WTC11 (cell line): ENCODE measurements around the gene ZNF771. TPM values are rescaled to one million over a fixed set of nuclear protein-coding genes. Genes with fewer than 3 reads are reported as not detected.

Source experiments
- ATAC-seq: fragments of 200-7000 bp; cut with Tn5 transposase; 2 replicates; pipeline ENCODE4 v1.10.0; 2021; ENCODE audit warnings: mild to moderate bottlenecking, moderate library complexity
- CTCF ChIA-PET: fragments of 300-600 bp; sonication (Branson Sonifier 250); formaldehyde crosslinking; loops from one replicate; lab custom pipeline; 2021; ENCODE audit warnings: antibody characterized with exemption; lab: Charles Lee
- POLR2A ChIA-PET: fragments of 350-600 bp; sonication (Branson Sonifier 250); formaldehyde crosslinking; loops from one replicate; lab custom pipeline; 2021; ENCODE audit warnings: antibody characterized with exemption; lab: Charles Lee
- DNase-seq: peaks from one replicate; pipeline ENCODE4 v3.0.0; 2021; ENCODE audit warnings: low spot score
- H3K27ac Mint-ChIP-seq: 2 replicates; pipeline ENCODE4 v1.8.0; 2021; ENCODE audit warnings: mixed read lengths
- H3K27me3 Mint-ChIP-seq: 2 replicates; pipeline ENCODE4 v1.8.0; 2021; ENCODE audit warnings: low read depth, mild to moderate bottlenecking, moderate library complexity, mixed read lengths
- H3K36me3 Mint-ChIP-seq: 2 replicates; pipeline ENCODE4 v1.8.0; 2021; ENCODE audit warnings: mixed read lengths
- H3K4me1 Mint-ChIP-seq: 2 replicates; pipeline ENCODE4 v1.8.0; 2022; ENCODE audit warnings: mixed read lengths
- H3K4me3 Mint-ChIP-seq: 2 replicates; pipeline ENCODE4 v1.8.0; 2021; ENCODE audit warnings: mild to moderate bottlenecking, moderate library complexity, mixed read lengths
- H3K9me3 Mint-ChIP-seq: 2 replicates; pipeline ENCODE4 v1.8.0; 2021; ENCODE audit warnings: mixed read lengths
- AFF4 ChIP-seq: sonication (generic); formaldehyde crosslinking; IDR thresholded peaks from 2 replicates; pipeline ENCODE4 v1.8.1; 2023; ENCODE audit warnings: mild to moderate bottlenecking, missing genetic modification reagents, borderline replicate concordance
- ATF3 ChIP-seq: sonication (generic); formaldehyde crosslinking; conservative IDR thresholded peaks from 2 replicates; pipeline ENCODE4 v1.8.1; 2022; ENCODE audit warnings: mild to moderate bottlenecking, missing genetic modification reagents
- CBFB ChIP-seq: sonication (generic); formaldehyde crosslinking; IDR thresholded peaks from 2 replicates; pipeline ENCODE4 v1.8.1; 2022; ENCODE audit warnings: mild to moderate bottlenecking, low read depth, missing genetic modification reagents
- CREM ChIP-seq: sonication (generic); formaldehyde crosslinking; IDR thresholded peaks from 2 replicates; pipeline ENCODE4 v1.8.1; 2022; ENCODE audit warnings: mild to moderate bottlenecking, missing genetic modification reagents, moderate library complexity
- CTCF ChIP-seq: fragments of 200-600 bp; IDR thresholded peaks from 2 replicates; pipeline ENCODE4 v1.8.0; 2022; ENCODE audit warnings: antibody characterized with exemption
- E2F1 ChIP-seq: sonication (generic); formaldehyde crosslinking; IDR thresholded peaks from 2 replicates; pipeline ENCODE4 v1.8.0; 2022; ENCODE audit warnings: mild to moderate bottlenecking, missing genetic modification reagents
- EMX1 ChIP-seq: fragments of 250-450 bp; sonication (Bioruptor Pico); IDR thresholded peaks from 2 replicates; pipeline ENCODE4 v1.8.0; 2021; ENCODE audit warnings: mild to moderate bottlenecking
- IRF1 ChIP-seq: sonication (generic); formaldehyde crosslinking; IDR thresholded peaks from 2 replicates; pipeline ENCODE4 v1.8.0; 2023; ENCODE audit warnings: missing genetic modification reagents
- PRRX2 ChIP-seq: fragments of 250-450 bp; sonication (Bioruptor Pico); IDR thresholded peaks from 2 replicates; pipeline ENCODE4 v1.8.0; 2021; ENCODE audit warnings: mild to moderate bottlenecking
- SMAD4 ChIP-seq: sonication (generic); formaldehyde crosslinking; IDR thresholded peaks from 2 replicates; pipeline ENCODE4 v1.8.0; 2022; ENCODE audit warnings: mild to moderate bottlenecking, missing genetic modification reagents
- SOX15 ChIP-seq: fragments of 250-450 bp; sonication (Bioruptor Pico); IDR thresholded peaks from 2 replicates; pipeline ENCODE4 v1.9.0; 2021; ENCODE audit warnings: mild to moderate bottlenecking
- TCF7 ChIP-seq: sonication (generic); formaldehyde crosslinking; IDR thresholded peaks from 2 replicates; pipeline ENCODE4 v1.8.0; 2022; ENCODE audit warnings: mild to moderate bottlenecking, low read depth, missing genetic modification reagents, moderate library complexity
- USF1 ChIP-seq: sonication (generic); formaldehyde crosslinking; IDR thresholded peaks from 2 replicates; pipeline ENCODE4 v1.8.0; 2022; ENCODE audit warnings: mild to moderate bottlenecking, missing genetic modification reagents
- ZMAT4 ChIP-seq: fragments of 250-450 bp; sonication (Bioruptor Pico); IDR thresholded peaks from 2 replicates; pipeline ENCODE4 v1.9.0; 2021; ENCODE audit warnings: mild to moderate bottlenecking
- ZNF138 ChIP-seq: sonication (generic); formaldehyde crosslinking; conservative IDR thresholded peaks from 2 replicates; pipeline ENCODE4 v1.8.1; 2022; ENCODE audit warnings: mild to moderate bottlenecking, moderate library complexity, missing genetic modification reagents
- ZNF219 ChIP-seq: sonication (generic); formaldehyde crosslinking; IDR thresholded peaks from 2 replicates; pipeline ENCODE4 v1.8.0; 2023; ENCODE audit warnings: missing genetic modification reagents, mild to moderate bottlenecking, borderline replicate concordance
- ZNF263 ChIP-seq: sonication (generic); formaldehyde crosslinking; IDR thresholded peaks from 2 replicates; pipeline ENCODE4 v1.8.1; 2022; ENCODE audit warnings: low read depth, mild to moderate bottlenecking, moderate library complexity, missing genetic modification reagents
- ZNF396 ChIP-seq: fragments of 250-450 bp; sonication (Bioruptor Pico); IDR thresholded peaks from 2 replicates; pipeline ENCODE4 v1.8.0; 2021; ENCODE audit warnings: mild to moderate bottlenecking, moderate library complexity, borderline replicate concordance
- ZNF425 ChIP-seq: fragments of 250-450 bp; sonication (Bioruptor Pico); conservative IDR thresholded peaks from 2 replicates; pipeline ENCODE4 v1.9.0; 2021; ENCODE audit warnings: mild to moderate bottlenecking
- total RNA-seq: library from RNA; stranded (reverse); gene quantifications from 3 replicates; pipeline ENCODE4 v1.2.3, GENCODE V29; 2021

The ZNF771 gene
- total RNA-seq, 1 experiment from 2014 or later = 10.0 TPM

- H3K9me3 Mint-ChIP-seq = no peaks in the 10 kb centered on the region
- TF ChIP-seq IRF1 (CRISPR knock-in tag) (no peak), CTCF (no peak), CBFB (CRISPR knock-in tag) (no peak)
- TF ChIP-seq, all 79 proteins: peak for 0
- H3K4me1 Mint-ChIP-seq = peaks cover 20% of the 10 kb centered on the region
- H3K4me3 Mint-ChIP-seq = no peak within 1 kb of the TSS
- H3K27ac Mint-ChIP-seq = no peak within 1 kb of the TSS
- H3K36me3 Mint-ChIP-seq = no peaks in the 10 kb centered on the region
- no peaks in the 10 kb centered on the region; the same call in 1 of the 2 replicates for H3K27me3 Mint-ChIP-seq
- CTCF ChIA-PET = no interaction called here
- no peak for DNase-seq
- ATAC-seq = no peak
- POLR2A ChIA-PET = interaction anchor here (1.2 kb wide), 1 partner anchor 21 kb away, joined by 6 read pairs; the partner anchor contains the start of gene ZNF48
Measured at GRCh38 chr16:30374538-30374937, 32.9 kb upstream of the ZNF771 start, which contains the start of gene MYL11. TSS of gene MYL11 (plus strand) at chr16:30374802. CDS start at chr16:30374858, 56 bp downstream.

GRCh38 chr16:30375864-30376263 is 31.5 kb upstream of the ZNF771 start:
- Mint-ChIP-seq H3K4me3 (no peak overlapping the region), H3K27me3 (peaks cover 3% of the 10 kb centered on the region; the same call in 1 of the 2 replicates), H3K36me3 (0 out of 2 replicates have a peak, but pooled peaks cover 2% of the 10 kb centered on the region), H3K4me1 (peaks cover 24% of the 10 kb centered on the region), H3K27ac (no peak overlapping the region), H3K9me3 (no peaks in the 10 kb centered on the region)
- ChIA-PET POLR2A (interaction anchor here (0.8 kb wide), 1 partner anchor 33 kb away, joined by 3 read pairs; no protein-coding TSS in a partner anchor), CTCF (interaction anchor here (1.5 kb wide), 1 partner anchor 54 kb away, joined by 4 read pairs; the partner anchor contains the start of gene DCTPP1)
- DNase-seq (no peak), ATAC-seq (no peak)
- TF ChIP-seq ZNF138 (CRISPR knock-in tag) (no peak), ZNF219 (CRISPR knock-in tag) (no peak), USF1 (CRISPR knock-in tag) (no peak), CREM (CRISPR knock-in tag) (no peak), ZNF396 (CRISPR knock-in tag) (no peak), SOX15 (CRISPR knock-in tag) (no peak), TCF7 (CRISPR knock-in tag) (no peak), ATF3 (no peak), ZNF425 (no peak), ZNF263 (CRISPR knock-in tag) (no peak)

- Mint-ChIP-seq H3K9me3 (no peaks in the 10 kb centered on the region), H3K36me3 (0 out of 2 replicates have a peak, but pooled peaks cover 2% of the 10 kb centered on the region), H3K4me1 (peaks cover 20% of the 10 kb centered on the region), H3K27me3 (peaks cover 3% of the 10 kb centered on the region; the same call in 1 of the 2 replicates), H3K27ac (no peak overlapping the region), H3K4me3 (0 out of 2 replicates have a peak overlapping the region, but pooled peaks have one; percentile 96)
- POLR2A ChIA-PET = interaction anchor here (2.3 kb wide), 1 partner anchor 19 kb away, joined by 9 read pairs; the partner anchor contains the start of gene ZNF48
- no peak for DNase-seq
- CTCF ChIA-PET = interaction anchor here (1.5 to 1.8 kb wide), 2 partner anchors 33 to 53 kb away, joined by 4 to 6 read pairs; partner anchors contain the start of gene DCTPP1
- no peak for ATAC-seq
- TF ChIP-seq EMX1 (CRISPR knock-in tag) = no peak
- TF ChIP-seq AFF4 (CRISPR knock-in tag) = no peak
- no peak for TF ChIP-seq ZMAT4
- no peak for TF ChIP-seq E2F1
- no peak for TF ChIP-seq PRRX2 (CRISPR knock-in tag)
- TF ChIP-seq SMAD4 (CRISPR knock-in tag) = no peak
Measured at GRCh38 chr16:30376461-30376902, 30.9 kb upstream of the ZNF771 start.
